Measurements from ENCODE around the gene C15orf39.

The C15orf39 gene

DNA sequence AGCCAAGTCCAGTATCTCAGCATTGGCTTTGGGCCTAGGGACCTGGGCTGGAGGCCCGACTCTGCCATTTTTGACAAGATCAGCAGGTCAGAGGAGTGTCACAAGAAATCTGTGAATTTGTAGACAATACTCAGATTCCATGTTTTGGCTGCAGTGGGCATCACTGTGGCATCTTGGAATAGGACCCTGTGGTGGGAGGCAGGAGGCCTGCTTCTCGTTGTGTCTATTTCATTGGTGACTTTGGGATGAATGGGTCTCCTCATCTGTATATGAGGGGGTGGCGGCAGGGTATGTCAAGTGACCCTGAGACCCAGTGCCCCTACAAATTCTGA lies 3.3 kb downstream of the C15orf39 start:
- no CpG with 5 or more reads among the region's 3 CpGs for WGBS (ENCODE audit: insufficient coverage, insufficient read length)
- no peak overlapping the region for H3K27ac ChIP-seq (ENCODE audit: low read length)

DNA sequence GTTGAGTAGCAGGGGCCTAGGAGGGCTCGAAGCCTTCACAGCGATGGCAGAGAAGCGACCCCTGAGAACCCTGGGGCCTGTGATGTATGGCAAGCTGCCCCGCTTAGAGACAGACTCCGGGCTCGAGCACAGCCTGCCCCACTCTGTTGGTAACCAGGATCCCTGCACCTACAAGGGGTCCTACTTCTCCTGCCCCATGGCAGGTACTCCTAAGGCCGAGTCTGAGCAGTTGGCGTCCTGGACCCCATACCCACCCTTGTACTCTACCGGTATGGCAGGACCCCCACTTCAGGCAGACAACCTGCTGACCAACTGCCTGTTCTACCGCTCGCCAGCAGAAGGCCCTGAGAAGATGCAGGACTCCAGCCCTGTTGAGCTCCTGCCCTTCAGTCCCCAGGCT lies 4.3 kb downstream of the C15orf39 start:
- H3K4me3 ChIP-seq (ENCODE audit: low read length) = no peak overlapping the region
- DNase-seq (ENCODE audit: low read depth, low spot score) = no peak
- peaks cover 3% of the 10 kb centered on the region; the same call in 1 of the 2 replicates for H3K4me1 ChIP-seq (ENCODE audit: control insufficient read depth, insufficient read depth, low read length)
- peaks cover 41% of the 10 kb centered on the region for H3K36me3 ChIP-seq (ENCODE audit: control insufficient read depth, insufficient read depth, low read length)
- no CpG with 5 or more reads among the region's 11 CpGs for WGBS (ENCODE audit: insufficient coverage, insufficient read length)
- H3K27ac ChIP-seq (ENCODE audit: low read length) = no peak overlapping the region
- no peaks in the 10 kb centered on the region for H3K27me3 ChIP-seq (ENCODE audit: control insufficient read depth, insufficient read depth, low read length)
- H3K9me3 ChIP-seq (ENCODE audit: control insufficient read depth, insufficient read depth, low read length) = no peaks in the 10 kb centered on the region

More for the DNA sequence above, 3.3 kb downstream of the C15orf39 start:
- peaks cover 31% of the 10 kb centered on the region for H3K36me3 ChIP-seq (ENCODE audit: control insufficient read depth, insufficient read depth, low read length)
- no peak for DNase-seq (ENCODE audit: low read depth, low spot score)
- H3K4me1 ChIP-seq (ENCODE audit: control insufficient read depth, insufficient read depth, low read length) = peaks cover 7% of the 10 kb centered on the region
- H3K9me3 ChIP-seq (ENCODE audit: control insufficient read depth, insufficient read depth, low read length) = no peaks in the 10 kb centered on the region
- no peak overlapping the region for H3K4me3 ChIP-seq (ENCODE audit: low read length)
- no peaks in the 10 kb centered on the region for H3K27me3 ChIP-seq (ENCODE audit: control insufficient read depth, insufficient read depth, low read length)

DNA sequence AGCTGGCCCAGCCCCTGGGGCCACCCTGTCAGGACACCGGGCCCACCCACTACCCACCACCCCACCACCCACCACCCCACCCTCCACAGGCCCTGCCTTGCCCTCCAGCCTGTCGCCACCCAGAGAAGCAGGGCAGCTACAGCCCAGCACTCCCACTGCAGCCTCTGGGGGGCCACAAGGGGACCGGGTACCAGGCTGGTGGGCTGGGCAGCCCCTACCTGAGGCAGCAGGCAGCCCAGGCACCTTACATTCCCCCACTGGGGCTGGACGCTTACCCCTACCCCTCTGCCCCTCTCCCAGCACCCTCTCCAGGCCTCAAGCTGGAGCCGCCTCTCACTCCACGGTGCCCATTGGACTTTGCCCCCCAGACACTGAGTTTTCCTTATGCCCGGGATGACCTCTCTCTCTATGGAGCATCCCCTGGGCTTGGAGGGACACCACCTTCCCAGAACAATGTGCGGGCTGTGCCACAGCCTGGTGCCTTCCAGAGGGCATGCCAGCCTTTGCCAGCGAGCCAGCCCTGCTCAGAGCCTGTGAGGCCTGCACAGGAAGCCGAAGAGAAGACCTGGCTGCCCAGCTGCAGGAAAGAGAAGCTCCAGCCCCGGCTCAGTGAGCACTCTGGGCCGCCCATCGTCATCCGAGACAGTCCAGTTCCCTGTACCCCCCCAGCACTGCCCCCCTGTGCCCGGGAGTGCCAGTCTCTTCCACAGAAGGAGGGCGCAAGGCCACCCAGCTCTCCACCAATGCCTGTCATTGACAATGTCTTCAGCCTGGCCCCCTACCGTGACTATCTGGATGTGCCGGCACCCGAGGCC lies 5.3 kb downstream of the C15orf39 start:
- DNase-seq (ENCODE audit: low read depth, low spot score) = no peak
- H3K9me3 ChIP-seq (ENCODE audit: control insufficient read depth, insufficient read depth, low read length) = no peaks in the 10 kb centered on the region
- no peaks in the 10 kb centered on the region for H3K27me3 ChIP-seq (ENCODE audit: control insufficient read depth, insufficient read depth, low read length)
- H3K4me1 ChIP-seq (ENCODE audit: control insufficient read depth, insufficient read depth, low read length) = peaks cover 3% of the 10 kb centered on the region; the same call in 1 of the 2 replicates
- WGBS (ENCODE audit: insufficient coverage, insufficient read length) = no CpG with 5 or more reads among the region's 19 CpGs
- peaks cover 50% of the 10 kb centered on the region for H3K36me3 ChIP-seq (ENCODE audit: control insufficient read depth, insufficient read depth, low read length)
- H3K4me3 ChIP-seq (ENCODE audit: low read length) = no peak overlapping the region
- H3K27ac ChIP-seq (ENCODE audit: low read length) = no peak overlapping the region

DNA sequence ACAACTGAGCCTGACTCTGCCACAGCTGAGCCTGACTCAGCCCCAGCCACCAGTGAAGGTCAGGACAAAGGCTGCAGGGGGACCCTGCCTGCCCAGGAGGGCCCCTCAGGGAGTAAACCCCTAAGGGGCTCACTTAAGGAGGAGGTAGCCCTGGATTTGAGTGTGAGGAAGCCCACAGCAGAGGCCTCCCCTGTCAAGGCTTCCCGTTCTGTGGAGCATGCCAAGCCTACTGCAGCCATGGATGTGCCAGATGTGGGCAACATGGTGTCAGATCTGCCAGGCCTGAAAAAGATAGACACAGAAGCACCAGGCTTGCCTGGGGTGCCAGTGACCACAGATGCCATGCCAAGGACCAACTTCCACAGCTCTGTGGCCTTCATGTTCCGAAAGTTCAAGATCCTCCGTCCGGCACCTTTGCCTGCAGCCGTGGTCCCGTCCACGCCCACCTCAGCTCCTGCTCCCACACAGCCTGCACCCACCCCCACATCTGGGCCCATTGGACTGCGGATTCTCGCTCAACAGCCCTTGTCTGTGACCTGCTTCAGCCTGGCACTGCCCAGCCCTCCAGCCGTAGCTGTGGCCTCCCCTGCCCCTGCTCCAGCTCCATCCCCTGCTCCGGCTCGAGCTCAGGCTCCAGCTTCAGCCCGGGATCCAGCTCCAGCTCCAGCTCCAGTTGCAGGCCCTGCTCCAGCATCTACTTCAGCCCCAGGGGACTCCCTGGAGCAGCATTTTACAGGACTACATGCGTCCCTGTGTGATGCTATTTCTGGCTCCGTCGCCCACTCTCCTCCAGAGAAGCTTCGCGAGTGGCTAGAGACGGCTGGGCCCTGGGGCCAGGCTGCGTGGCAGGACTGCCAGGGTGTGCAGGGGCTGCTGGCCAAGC lies 6.2 kb downstream of the C15orf39 start:
- Histone ChIP-seq H3K4me3 (ENCODE audit: low read length) (no peak overlapping the region), H3K9me3 (ENCODE audit: control insufficient read depth, insufficient read depth, low read length) (no peaks in the 10 kb centered on the region), H3K27ac (ENCODE audit: low read length) (no peak overlapping the region), H3K27me3 (ENCODE audit: control insufficient read depth, insufficient read depth, low read length) (no peaks in the 10 kb centered on the region), H3K4me1 (ENCODE audit: control insufficient read depth, insufficient read depth, low read length) (peaks cover 3% of the 10 kb centered on the region; the same call in 1 of the 2 replicates), H3K36me3 (ENCODE audit: control insufficient read depth, insufficient read depth, low read length) (peaks cover 51% of the 10 kb centered on the region)
- no peak for DNase-seq (ENCODE audit: low read depth, low spot score)
- no CpG with 5 or more reads among the region's 20 CpGs for WGBS (ENCODE audit: insufficient coverage, insufficient read length)

DNA sequence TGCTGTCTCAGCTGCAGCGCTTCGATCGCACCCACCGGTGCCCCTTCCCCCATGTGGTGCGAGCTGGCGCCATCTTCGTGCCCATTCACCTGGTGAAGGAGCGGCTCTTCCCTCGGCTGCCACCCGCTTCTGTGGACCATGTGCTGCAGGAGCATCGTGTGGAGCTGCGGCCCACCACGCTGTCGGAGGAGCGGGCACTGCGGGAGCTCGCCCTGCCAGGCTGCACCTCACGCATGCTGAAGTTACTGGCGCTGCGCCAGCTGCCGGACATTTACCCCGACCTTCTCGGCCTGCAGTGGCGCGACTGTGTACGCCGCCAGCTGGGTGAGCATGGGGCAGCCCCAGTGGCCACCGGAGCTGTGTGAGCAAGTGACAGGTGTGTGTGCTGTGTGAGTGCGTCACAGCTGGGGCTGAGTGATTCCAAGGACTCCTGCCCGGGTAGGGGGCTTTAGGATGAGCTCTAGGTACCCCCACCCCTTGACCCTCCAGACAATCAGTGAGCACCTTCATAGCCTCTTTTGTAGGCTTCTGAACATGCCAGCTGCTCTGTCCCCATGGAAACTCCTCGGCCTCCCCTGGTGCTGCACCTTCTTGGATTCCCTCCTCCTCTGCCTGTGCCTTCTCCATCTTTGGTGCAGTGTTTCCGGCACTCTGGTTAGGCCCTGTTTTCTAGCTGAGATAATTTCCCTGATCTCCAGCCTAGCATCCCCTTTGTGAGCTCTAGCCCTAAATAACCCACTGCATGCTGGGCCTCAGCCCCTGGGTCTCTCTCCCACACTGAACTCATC lies 7.0 kb downstream of the C15orf39 start:
- WGBS (ENCODE audit: insufficient coverage, insufficient read length) = no CpG with 5 or more reads among the region's 32 CpGs
- Histone ChIP-seq H3K27me3 (ENCODE audit: control insufficient read depth, insufficient read depth, low read length) (no peaks in the 10 kb centered on the region), H3K4me3 (ENCODE audit: low read length) (no peak overlapping the region), H3K36me3 (ENCODE audit: control insufficient read depth, insufficient read depth, low read length) (peaks cover 51% of the 10 kb centered on the region), H3K27ac (ENCODE audit: low read length) (no peak overlapping the region), H3K4me1 (ENCODE audit: control insufficient read depth, insufficient read depth, low read length) (peaks cover 3% of the 10 kb centered on the region; the same call in 1 of the 2 replicates), H3K9me3 (ENCODE audit: control insufficient read depth, insufficient read depth, low read length) (no peaks in the 10 kb centered on the region)
- DNase-seq (ENCODE audit: low read depth, low spot score) = no peak

DNA sequence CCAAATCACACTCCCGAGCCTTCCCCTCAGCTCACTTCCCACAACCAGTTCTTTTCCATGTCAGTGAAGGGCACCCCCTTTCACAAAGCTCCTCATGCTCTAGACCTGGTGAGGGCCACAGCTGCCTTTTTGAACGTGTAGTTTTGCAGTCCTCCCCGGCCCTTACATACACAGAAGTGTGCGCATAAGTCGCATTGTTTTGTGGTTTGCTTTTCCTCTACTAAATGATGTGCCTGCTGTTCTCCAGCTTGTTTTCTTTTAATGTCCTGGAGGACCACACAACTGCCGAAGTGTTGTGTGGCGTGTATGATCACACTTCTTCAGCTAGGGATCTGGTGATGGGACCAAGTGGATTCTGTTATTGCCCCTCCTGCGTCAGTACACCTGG lies 7.6 kb downstream of the C15orf39 start:
- Histone ChIP-seq H3K9me3 (ENCODE audit: control insufficient read depth, insufficient read depth, low read length) (no peaks in the 10 kb centered on the region), H3K27me3 (ENCODE audit: control insufficient read depth, insufficient read depth, low read length) (no peaks in the 10 kb centered on the region), H3K4me3 (ENCODE audit: low read length) (no peak overlapping the region), H3K4me1 (ENCODE audit: control insufficient read depth, insufficient read depth, low read length) (peaks cover 3% of the 10 kb centered on the region; the same call in 1 of the 2 replicates), H3K36me3 (ENCODE audit: control insufficient read depth, insufficient read depth, low read length) (peaks cover 51% of the 10 kb centered on the region), H3K27ac (ENCODE audit: low read length) (no peak overlapping the region)
- no CpG with 5 or more reads among the region's 8 CpGs for WGBS (ENCODE audit: insufficient coverage, insufficient read length)
- DNase-seq (ENCODE audit: low read depth, low spot score) = no peak

DNA sequence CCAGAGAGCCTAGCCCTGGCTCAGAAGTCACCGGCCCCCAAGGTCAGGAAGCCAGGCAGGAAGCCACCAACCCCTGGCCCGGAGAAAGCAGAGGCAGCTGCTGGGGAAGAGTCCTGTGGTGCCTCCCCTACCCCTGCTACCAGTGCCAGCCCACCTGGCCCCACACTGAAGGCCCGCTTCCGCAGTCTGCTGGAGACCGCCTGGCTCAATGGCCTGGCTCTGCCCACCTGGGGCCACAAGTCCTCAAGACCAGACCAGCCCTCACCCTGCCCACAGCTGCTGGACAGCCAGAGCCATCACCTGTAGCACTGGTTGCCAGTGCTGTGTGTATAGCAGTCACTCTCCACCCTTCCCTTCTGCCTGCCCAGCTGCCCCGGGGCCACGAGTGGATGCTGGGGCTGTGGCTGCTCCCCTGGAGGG lies 9.1 kb downstream of the C15orf39 start:
- no peaks in the 10 kb centered on the region for H3K9me3 ChIP-seq (ENCODE audit: control insufficient read depth, insufficient read depth, low read length)
- no peaks in the 10 kb centered on the region for H3K27me3 ChIP-seq (ENCODE audit: control insufficient read depth, insufficient read depth, low read length)
- H3K36me3 ChIP-seq (ENCODE audit: control insufficient read depth, insufficient read depth, low read length) = peaks cover 51% of the 10 kb centered on the region
- 0 out of 2 replicates have a peak, but pooled peaks cover 2% of the 10 kb centered on the region for H3K4me1 ChIP-seq (ENCODE audit: control insufficient read depth, insufficient read depth, low read length)
- no peak for DNase-seq (ENCODE audit: low read depth, low spot score)
- no CpG with 5 or more reads among the region's 7 CpGs for WGBS (ENCODE audit: insufficient coverage, insufficient read length)
- no peak overlapping the region for H3K4me3 ChIP-seq (ENCODE audit: low read length)
- no peak overlapping the region for H3K27ac ChIP-seq (ENCODE audit: low read length)

DNA sequence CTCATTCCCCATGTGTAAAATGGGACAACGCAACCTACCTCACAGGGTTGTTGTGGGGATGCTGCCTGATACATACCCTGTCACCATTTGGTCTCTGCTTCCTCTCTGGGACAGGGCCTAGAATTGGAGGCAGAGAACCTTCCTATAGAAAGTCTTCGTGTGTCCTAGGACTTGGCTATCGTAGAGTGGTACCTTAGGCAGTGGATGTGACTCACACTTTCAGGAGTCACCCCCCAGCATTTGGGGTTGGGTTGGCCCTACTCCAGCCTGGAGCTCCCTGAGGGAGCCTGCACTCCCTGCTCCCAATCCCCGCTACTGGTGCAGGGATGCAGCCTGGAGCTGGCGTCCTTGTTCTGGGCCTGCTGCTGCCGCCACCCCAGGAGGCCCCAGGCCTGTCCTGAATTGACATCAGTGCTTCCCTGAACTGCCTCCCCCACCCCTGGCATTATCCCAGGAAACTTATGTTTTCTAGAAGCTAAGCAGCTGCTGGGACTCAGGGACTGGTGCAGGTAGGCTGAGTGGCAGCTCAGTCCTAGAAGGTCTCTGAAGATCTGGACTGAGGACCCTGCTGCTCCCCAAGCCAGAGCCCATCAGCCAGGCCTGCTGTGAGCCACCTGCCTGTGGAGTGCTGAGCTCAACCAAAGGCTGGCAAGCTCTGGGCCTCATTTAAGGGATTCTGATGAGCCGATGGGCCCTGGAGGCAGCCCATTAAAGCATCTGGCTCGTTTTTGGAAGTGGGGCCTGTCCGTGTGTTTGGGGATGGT lies 9.9 kb downstream of the C15orf39 start:
- no CpG with 5 or more reads among the region's 9 CpGs for WGBS (ENCODE audit: insufficient coverage, insufficient read length)
- Histone ChIP-seq H3K9me3 (ENCODE audit: control insufficient read depth, insufficient read depth, low read length) (no peaks in the 10 kb centered on the region), H3K4me3 (ENCODE audit: low read length) (no peak overlapping the region), H3K36me3 (ENCODE audit: control insufficient read depth, insufficient read depth, low read length) (peaks cover 48% of the 10 kb centered on the region), H3K27me3 (ENCODE audit: control insufficient read depth, insufficient read depth, low read length) (no peaks in the 10 kb centered on the region), H3K27ac (ENCODE audit: low read length) (no peak overlapping the region), H3K4me1 (ENCODE audit: control insufficient read depth, insufficient read depth, low read length) (0 out of 2 replicates have a peak, but pooled peaks cover 2% of the 10 kb centered on the region)
- no peak for DNase-seq (ENCODE audit: low read depth, low spot score)

DNA sequence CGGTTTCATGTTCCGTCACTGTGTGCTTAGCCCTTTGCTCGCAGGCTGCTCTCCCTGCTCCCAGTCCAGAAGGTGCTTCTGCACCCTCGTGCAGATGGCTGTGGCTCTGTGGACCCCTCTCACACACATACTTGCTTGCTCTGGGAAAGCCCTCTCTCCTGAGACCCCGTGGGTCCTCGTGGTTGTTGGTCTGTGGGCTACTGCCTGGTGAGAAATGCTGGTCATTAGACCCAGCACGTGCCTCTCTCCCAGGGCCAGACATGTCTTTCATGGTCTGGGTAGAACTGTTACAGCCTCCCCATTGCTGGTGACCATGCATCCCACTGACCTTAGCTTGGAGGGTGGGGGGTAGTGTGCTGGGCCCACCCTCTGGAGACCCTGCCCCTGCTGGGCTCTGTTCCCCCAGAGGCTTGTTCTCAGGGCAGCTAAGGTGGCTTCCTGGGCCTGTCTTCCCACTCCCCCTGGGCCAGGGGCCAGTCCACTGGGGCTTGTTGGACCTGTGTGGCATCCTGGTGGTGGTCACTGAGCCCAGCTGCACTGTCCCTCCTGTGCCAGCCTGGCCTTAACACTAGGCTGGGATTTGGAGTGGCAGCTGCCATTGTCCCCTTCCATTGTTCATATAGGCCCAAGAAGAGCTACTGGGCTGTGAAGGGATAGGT lies 10.6 kb downstream of the C15orf39 start:
- Histone ChIP-seq H3K27me3 (ENCODE audit: control insufficient read depth, insufficient read depth, low read length) (no peaks in the 10 kb centered on the region), H3K4me1 (ENCODE audit: control insufficient read depth, insufficient read depth, low read length) (0 out of 2 replicates have a peak, but pooled peaks cover 2% of the 10 kb centered on the region), H3K4me3 (ENCODE audit: low read length) (no peak overlapping the region), H3K9me3 (ENCODE audit: control insufficient read depth, insufficient read depth, low read length) (no peaks in the 10 kb centered on the region), H3K27ac (ENCODE audit: low read length) (no peak overlapping the region), H3K36me3 (ENCODE audit: control insufficient read depth, insufficient read depth, low read length) (peaks cover 42% of the 10 kb centered on the region)
- no peak for DNase-seq (ENCODE audit: low read depth, low spot score)
- no CpG with 5 or more reads among the region's 7 CpGs for WGBS (ENCODE audit: insufficient coverage, insufficient read length)
